SIG-M5 treated with dmso at 0.1 percent for 504 hours (cell line): ENCODE data around the gene RHPN2.
"Not testable (repeated sequence)": the region's sequence is repeated elsewhere in the genome, so short reads cannot be mapped to it uniquely, and the experiment has no call there.

Experiments used
- DNase-seq: peaks from one replicate; lab custom pipeline; 2025; ENCODE audit not compliant: unreplicated experiment; lab: John Stamatoyannopoulos, UW

RHPN2 gene

GRCh38 chr19:33066543-33066942 lies 1.9 kb upstream of the RHPN2 start:
- DNase-seq = no peak

GRCh38 chr19:33064458-33064791 lies 263 bp downstream of the RHPN2 start:
- DNase-seq = no peak

DNA sequence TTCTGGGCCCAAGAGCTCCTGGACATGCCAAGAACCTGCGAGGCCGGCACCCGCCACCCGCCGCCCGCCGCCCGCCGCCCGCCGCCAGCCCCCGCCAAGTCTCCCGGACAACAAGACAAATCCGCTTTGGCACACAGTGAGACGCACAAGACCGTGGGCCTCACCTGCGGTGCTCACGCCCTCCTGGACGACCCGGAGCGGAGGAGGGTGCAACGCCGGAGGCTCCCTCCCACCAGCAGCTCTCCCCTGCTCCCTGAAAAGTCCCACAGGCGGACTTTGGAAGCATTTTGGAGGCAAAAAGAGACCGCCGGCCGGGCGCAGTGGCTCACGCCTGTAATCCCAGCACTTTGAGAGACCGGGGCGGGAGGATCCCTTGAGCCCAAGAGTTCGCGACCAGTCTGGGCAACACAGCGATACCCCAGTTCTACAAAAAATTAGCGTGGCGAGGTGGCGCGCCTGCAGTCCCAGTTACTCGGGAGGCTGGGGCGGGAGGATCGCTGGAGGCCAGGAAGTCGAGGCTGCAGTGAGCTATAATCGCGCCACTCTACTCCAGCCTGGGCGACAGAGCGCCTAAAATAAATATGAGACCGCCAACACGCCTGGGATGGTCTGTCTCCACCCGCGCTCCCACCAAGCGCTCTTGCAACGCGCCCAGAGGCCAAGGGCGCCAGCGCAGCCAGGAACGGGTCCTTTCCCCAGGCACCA lies 783 bp downstream of the RHPN2 start:
- no peak for DNase-seq

DNA sequence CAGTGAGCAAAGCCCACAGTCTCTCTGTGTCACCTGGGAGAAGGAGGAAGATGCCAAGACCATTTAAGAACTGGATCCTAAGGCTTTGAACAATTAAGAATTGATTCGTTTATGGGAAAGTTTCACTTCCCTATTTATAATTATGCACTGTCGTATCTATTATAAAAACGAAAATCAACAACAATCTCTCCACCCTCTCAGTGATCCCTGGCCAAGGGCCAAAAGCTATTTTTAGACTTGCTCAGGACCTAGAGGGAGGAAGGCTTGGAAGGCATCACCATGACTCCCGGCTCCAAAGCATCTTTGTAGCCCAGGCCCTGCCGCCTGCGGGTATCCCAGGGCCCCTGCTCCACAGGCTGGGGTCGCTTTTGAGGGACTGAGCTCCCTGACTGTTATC lies 1.3 kb downstream of the RHPN2 start:
- DNase-seq = peak; percentile 21

DNA sequence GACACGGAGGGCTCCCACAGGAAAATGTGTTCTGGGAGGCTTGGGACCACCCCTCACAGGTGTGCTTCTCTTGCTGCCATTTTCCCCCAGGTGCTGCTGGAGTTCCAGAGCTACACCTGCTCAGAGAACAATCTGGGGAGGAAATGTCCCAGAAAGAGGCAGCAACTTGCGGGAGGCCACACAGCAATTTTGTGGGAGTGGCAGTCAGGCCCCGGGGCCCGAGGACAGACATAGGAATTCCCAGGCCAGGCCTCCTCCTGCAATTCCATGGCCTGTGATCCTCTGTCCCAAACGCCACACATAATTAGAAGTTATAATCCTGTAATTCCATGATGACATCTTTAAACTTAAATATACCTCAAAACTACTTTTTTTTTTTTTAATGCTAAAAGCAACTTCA lies 1.8 kb downstream of the RHPN2 start:
- no peak for DNase-seq

- DNase-seq = no peak
These were observed 4.1 kb downstream of the RHPN2 start for GRCh38 chr19:33060586-33060985.

GRCh38 chr19:33055718-33056117 lies 9.0 kb downstream of the RHPN2 start:
- DNase-seq = no peak

- DNase-seq = no peak
These were observed 10.1 kb downstream of the RHPN2 start for GRCh38 chr19:33054623-33055022.

DNA sequence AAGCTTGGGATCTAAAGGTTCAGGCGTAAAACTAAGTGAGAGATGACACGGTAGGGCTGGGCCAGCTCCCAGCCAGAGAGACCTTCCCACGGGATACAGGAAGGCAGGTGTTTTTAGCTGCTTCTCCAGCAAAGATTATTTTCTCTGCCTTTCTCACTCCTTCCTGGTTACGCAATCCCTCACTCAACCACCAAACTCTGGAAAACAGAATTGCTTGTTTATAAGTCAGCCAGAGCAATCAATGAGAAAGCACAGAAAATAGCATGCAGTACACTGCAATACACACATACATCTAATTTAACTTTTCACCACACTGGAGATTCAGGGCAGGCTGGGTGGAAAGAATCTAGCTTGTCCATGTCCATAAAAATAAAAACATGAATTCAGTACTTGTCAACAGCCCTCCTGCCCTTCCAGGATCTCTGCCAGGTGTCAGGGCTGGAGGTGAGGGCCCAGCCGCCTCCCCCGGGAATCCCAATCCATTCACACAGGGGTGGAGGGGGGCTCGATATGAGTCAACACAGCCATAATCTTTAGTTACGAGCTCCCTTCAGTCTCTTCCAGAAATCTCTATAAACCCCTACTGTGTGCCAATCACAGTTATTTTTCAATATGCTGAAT lies 12.2 kb downstream of the RHPN2 start:
- DNase-seq = peak; percentile 7

DNA sequence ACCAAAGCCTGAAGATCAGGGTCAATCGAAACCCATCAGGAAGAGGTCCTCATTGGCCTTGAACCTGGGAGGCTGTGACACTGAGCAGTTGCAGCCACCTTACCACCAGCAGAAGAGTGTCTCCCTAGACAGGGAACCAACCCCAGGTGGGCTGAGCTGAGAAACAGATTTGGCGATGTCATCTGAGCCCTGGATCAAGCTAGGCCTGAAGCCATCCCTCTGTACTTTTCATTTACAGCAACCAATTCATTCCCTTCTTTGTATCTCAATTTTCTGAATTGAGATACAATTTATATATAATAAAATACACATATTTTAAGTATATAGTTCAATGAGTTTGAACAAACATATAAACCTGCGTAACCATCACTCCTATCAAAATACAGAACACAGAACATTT lies 14.6 kb downstream of the RHPN2 start:
- no peak for DNase-seq

- DNase-seq = no peak
These were observed 15.6 kb downstream of the RHPN2 start for GRCh38 chr19:33048806-33049676.

DNA sequence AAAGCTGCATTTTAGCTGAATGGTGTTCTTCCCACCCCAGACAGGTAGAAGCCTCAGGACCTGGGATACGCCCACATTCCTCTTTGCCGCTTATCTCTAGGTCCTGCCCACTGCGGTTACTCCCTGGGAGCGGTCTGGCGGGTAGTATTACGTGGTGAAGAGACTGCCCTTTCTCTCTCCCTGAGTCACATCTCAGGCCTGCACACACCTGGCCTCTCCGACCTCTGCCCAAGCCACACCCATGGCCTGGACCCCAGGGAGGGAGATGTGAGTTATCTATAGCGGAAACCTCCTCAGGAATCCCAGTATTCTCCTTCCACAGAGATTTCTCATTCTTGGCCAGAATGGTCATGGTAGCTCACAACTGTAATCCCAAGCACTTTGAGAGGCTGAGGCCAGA lies 17.3 kb downstream of the RHPN2 start:
- DNase-seq = peak; percentile 50

DNA sequence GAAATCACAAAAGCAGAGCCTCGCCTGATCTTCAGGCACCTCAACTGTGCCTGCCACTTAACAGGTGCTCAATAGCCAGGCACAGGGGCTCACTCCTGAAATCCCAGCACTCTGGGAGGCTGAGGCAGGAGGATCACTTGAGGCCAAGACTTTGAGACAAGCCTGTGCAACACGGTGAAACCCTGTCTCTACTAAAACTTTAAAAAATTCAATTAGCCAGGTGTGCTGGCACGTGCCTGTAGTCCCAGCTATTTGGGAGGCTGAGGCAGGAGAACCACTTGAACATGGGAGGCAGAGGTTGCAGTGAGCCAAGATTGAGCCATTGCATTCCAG lies 22.9 kb downstream of the RHPN2 start:
- DNase-seq = not testable (repeated sequence)

- DNase-seq = no peak
These were observed 23.5 kb downstream of the RHPN2 start for GRCh38 chr19:33040994-33041827.

- no peak for DNase-seq
These were observed 24.9 kb downstream of the RHPN2 start for GRCh38 chr19:33039815-33040214.

GRCh38 chr19:33039108-33039599 lies 25.5 kb downstream of the RHPN2 start:
- DNase-seq = no peak

GRCh38 chr19:33037168-33038025 lies 27.3 kb downstream of the RHPN2 start:
- not testable (repeated sequence) for DNase-seq

DNA sequence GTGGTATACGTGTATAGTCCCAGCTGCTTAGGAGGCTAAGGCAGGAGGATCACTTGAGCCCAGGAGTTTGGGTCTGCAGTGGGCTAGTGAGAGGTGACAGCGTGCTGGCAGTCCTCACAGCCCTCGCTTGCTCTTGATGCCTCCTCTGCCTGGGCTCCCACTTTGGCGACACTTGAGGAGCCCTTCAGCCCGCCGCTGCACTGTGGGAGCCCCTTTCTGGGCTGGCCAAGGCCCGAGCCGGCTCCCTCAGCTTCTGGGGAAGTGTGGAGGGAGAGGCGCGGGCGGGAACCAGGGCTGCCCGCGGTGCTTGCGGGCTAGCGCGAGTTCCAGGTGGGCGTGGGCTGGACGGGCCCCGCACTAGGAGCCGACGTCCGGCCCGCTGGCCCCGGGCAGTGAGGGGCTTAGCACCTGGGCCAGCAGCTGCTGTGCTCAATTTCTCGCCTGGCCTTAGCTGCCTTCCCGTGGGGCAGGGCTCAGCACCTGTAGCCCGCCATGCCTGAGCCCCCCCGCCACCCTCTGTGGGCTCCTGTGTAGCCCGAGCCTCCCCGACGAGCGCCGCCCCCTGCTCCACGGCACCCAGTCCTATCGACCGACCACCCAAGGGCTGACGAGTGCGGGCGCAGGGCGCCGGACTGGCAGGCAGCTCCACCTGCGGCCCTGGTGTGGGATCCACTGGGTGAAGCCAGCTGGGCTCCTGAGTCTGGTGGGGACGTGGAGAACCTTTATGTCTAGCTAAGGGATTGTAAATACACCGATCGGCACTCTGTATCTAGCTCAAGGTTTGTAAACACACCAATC lies 28.1 kb downstream of the RHPN2 start:
- not testable (repeated sequence) for DNase-seq

DNA sequence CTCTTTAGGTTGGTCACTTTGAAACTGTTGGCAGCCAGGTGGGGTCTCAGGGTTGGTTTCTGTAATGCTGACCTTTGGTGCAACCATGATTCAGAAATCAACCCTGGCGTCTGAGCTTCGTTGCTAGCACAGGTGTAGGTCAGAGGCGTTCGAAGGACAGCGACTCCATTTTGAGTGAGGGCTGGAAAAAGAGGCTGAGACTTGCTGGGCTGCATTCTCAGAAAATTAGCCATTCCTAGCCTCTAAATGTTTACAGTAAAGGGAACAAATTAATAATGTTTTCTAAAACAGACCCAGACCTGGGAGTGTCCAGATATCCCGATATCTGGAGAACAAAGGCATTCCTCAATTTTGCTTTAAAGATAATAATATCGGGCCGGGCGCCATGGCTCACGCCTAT lies 29.2 kb downstream of the RHPN2 start:
- no peak for DNase-seq
